ENCODE results near the gene KHDRBS2.

GRCh38 chr6:61833176-61833755 is 452.8 kb downstream of the KHDRBS2 start:
- TF ChIP-seq CHD1 (IDR thresholded peaks at IDR 0.05; ENCODE audit: low read depth, low read length) (no peak), POLR2A (IDR thresholded peaks at IDR 0.05; ENCODE audit: low read depth, low read length) (no peak), CEBPB (IDR thresholded peaks at IDR 0.05; ENCODE audit: low read depth, low read length) (no peak)

Measured in IMR-90 (cell line).